CD4-positive, alpha-beta T cell treated with Interleukin-2 at 100 ng/mL for 4 hours (primary cell): Measurements from ENCODE around the gene DDT.
"Not testable (repeated sequence)": the region's sequence is repeated elsewhere in the genome, so short reads cannot be mapped to it uniquely, and the experiment has no call there.

Experiments used
- DNase-seq: peaks from one replicate; pipeline ENCODE4 v3.0.0-alpha.2; 2020; ENCODE audit warnings: low spot score

DDT gene

GRCh38 chr22:23952794-23953405 lies 21.3 kb downstream of the DDT start:
- DNase-seq, result not testable (repeated sequence)

GRCh38 chr22:23951383-23951782 lies 22.9 kb downstream of the DDT start:
- DNase-seq, result not testable (repeated sequence)

- DNase-seq, result not testable (repeated sequence)
Measured at GRCh38 chr22:23949764-23950163, 24.5 kb downstream of the DDT start.

DNA sequence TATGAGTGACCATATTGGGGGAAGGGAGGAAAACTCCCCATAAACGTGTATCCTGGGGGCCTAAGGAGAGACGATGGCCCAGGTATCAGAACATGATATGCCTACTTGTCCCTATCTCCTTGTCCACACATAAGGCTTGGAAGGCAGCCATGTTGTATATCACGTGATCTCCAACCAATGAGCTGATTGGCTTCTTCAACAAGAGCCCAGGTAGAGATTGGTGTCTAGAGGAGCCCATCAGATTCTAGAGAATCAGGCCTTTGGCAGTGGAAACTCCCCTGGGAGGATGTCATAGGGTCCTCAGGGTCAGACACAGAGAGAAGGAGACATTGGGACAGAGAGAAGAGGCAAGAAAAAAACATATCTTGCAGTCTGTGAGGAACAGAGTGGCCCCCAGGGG lies 26.9 kb downstream of the DDT start:
- DNase-seq, result not testable (repeated sequence)

DNA sequence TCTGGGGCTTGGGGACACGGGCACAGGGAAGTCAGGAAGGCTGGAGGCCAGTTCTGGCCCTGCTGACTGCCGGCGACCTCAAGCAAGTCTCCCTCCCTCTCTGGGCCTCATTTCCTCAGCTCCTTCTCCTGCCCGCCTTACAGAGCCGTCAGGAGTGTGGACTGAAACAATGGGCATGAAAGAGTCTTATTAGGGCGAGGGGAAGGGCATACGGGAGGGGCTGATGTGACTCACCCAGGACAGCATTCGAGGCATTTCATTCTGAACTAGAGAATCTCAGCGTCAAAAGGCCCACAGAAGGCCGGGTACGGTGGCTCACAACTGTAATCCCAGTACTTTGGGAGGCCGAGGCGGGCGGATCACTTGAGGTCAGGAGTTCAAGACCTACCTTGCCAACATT lies 34.1 kb downstream of the DDT start:
- not testable (repeated sequence) for DNase-seq

DNA sequence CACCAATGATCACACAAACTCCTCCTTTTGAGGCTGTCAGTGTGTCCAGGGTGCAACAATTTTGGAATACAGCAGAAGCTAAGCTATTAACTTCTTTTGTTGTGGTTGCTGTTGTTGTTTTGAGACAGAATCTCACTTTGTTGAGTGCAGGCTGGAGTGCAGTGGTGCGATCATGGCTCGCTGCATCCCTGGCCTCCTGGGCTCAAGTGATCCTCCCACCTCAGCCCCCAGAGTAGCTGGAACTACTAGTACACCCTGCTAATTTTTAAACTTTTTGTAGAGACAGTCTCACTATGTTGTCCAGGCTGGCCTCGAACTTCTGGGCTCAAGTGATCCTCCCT lies 35.3 kb downstream of the DDT start:
- no peak for DNase-seq

- no peak for DNase-seq
Measured at GRCh38 chr22:23938328-23939016, 35.8 kb downstream of the DDT start.

DNA sequence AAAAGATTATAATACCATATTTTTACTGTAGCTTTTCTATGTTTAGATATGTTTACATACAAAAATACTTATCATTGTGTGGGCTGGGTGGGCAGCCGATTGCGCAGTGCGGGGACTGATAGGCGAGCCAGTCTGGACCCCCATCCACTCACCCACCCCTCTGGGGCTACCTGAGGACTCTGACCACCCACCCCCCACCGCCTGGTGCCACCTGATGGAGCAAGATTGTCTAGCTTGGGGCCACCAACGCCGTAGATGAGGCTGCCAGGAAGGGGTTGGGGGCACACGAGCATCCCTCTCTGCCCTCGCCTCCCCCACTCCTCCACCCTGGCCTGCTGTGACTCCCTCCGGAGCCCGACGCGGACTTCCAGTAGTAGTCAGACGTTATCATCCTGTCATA lies 47.7 kb downstream of the DDT start:
- no peak for DNase-seq

- DNase-seq, result no peak
Measured at GRCh38 chr22:23925020-23925606, 49.1 kb downstream of the DDT start.

GRCh38 chr22:23922921-23923320 lies 51.3 kb downstream of the DDT start:
- DNase-seq, result no peak

DNA sequence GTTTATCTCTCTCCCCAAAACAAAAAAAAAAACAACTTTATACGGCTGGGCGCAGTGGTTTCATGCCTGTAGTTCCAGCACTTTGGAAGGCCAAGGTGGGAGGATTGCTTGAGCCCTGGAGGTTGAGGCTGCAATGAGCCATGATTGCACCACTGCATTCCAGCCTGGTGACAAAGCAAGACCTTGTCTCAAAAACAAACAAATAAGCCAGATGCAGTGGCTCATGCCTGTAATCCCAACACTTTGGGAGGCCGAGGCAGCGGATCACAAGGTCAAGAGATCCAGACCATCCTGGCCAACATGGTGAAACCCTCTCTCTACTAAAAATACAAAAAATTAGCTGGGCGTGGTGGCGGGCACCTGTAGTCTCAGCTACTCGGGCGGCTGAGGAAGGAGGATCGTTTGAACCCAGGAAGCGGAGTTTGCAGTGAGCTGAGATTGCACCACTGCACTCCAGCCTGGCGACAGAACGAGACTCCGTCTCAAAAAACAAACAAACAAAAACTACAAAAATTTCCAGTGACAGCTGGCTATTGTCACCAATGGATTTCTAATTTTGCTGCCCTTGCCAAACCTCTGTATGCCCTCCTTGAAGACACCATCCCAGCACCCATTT lies 52.5 kb downstream of the DDT start:
- DNase-seq, result not testable (repeated sequence)
